Osteoblast (primary cell): ENCODE measurements around the gene SPI1. TPM values are rescaled to one million over a fixed set of nuclear protein-coding genes. Genes with fewer than 3 reads are reported as not detected.

Experiments used
- DNase-seq: peaks from one replicate; pipeline ENCODE4 v3.0.0; 2011; ENCODE audit warnings: low spot score, mixed read lengths; ENCODE audit not compliant: insufficient read length; ENCODE audit errors: missing footprints
- H2AFZ ChIP-seq: 2 replicates; pipeline ENCODE4 v1.6.0; 2011; ENCODE audit warnings: mild to moderate bottlenecking, low read length
- H3K27ac ChIP-seq: 2 replicates; pipeline ENCODE4 v1.5.1; 2011; ENCODE audit warnings: mild to moderate bottlenecking, low read depth, low read length, moderate library complexity
- H3K27me3 ChIP-seq: 2 replicates; pipeline ENCODE4 v1.6.0; 2012; ENCODE audit warnings: mild to moderate bottlenecking, control low read depth, inconsistent platforms, low read length, moderate library complexity; ENCODE audit not compliant: insufficient read depth
- H3K36me3 ChIP-seq: 2 replicates; pipeline ENCODE4 v1.5.1; 2011; ENCODE audit warnings: mild to moderate bottlenecking, low read length, control low read depth, moderate library complexity; ENCODE audit not compliant: insufficient read depth
- H3K4me1 ChIP-seq: 2 replicates; pipeline ENCODE4 v1.5.1; 2011; ENCODE audit warnings: mild to moderate bottlenecking, low read length, control low read depth, moderate library complexity; ENCODE audit not compliant: insufficient read depth
- H3K4me2 ChIP-seq: 2 replicates; pipeline ENCODE4 v1.6.0; 2011; ENCODE audit warnings: mild to moderate bottlenecking, low read length; ENCODE audit not compliant: insufficient read depth
- H3K4me3 ChIP-seq: fragments of 200-600 bp; sonication (generic); 3 replicates; pipeline ENCODE4 v1.5.1; 2012; ENCODE audit warnings: mild to moderate bottlenecking, low read length, inconsistent platforms; ENCODE audit not compliant: insufficient read depth
- H3K79me2 ChIP-seq: 2 replicates; pipeline ENCODE4 v1.6.0; 2012; ENCODE audit warnings: mild to moderate bottlenecking, low read length, control low read depth, inconsistent platforms; ENCODE audit not compliant: insufficient read depth
- H3K9me3 ChIP-seq: 2 replicates; pipeline ENCODE4 v1.5.1; 2011; ENCODE audit warnings: low read depth, low read length, control low read depth
- H4K20me1 ChIP-seq: 2 replicates; pipeline ENCODE4 v1.6.0; 2012; ENCODE audit warnings: mild to moderate bottlenecking, low read length, control low read depth; ENCODE audit not compliant: insufficient read depth
- CTCF ChIP-seq: IDR thresholded peaks from 2 replicates; pipeline ENCODE4 v1.5.1; 2011; ENCODE audit warnings: mild to moderate bottlenecking, low read depth, low read length, moderate library complexity; ENCODE audit errors: extremely low read depth
- total RNA-seq: library from RNA; depleted of rRNA; stranded (reverse); fragments of >200 nt; gene quantifications from 2 replicates; pipeline ENCODE4 v1.2.3, GENCODE V29; 2012

Gene SPI1
- total RNA-seq, 1 donor, result not detected

- no peaks in the 10 kb centered on the region for H3K36me3 ChIP-seq
- no peaks in the 10 kb centered on the region for H3K9me3 ChIP-seq
- H3K79me2 ChIP-seq, result no peaks in the 10 kb centered on the region
- H3K27me3 ChIP-seq, result no peaks in the 10 kb centered on the region
- H3K27ac ChIP-seq, result no peak overlapping the region
- H4K20me1 ChIP-seq, result no peaks in the 10 kb centered on the region
- H3K4me1 ChIP-seq, result peaks cover 21% of the 10 kb centered on the region
- TF ChIP-seq CTCF, result no peak
- peak; percentile 76 for DNase-seq
- H2AFZ ChIP-seq, result no peak overlapping the region
- no peak overlapping the region for H3K4me3 ChIP-seq
- H3K4me2 ChIP-seq, result no peak overlapping the region
Measured at GRCh38 chr11:47396049-47396320, 17.6 kb upstream of the SPI1 start.

GRCh38 chr11:47395223-47396048 is 17.1 kb upstream of the SPI1 start:
- no peak for TF ChIP-seq CTCF
- Histone ChIP-seq H3K4me3 (no peak overlapping the region), H3K27ac (peak overlapping the region; percentile 85), H3K4me2 (peak overlapping the region; percentile 32), H3K4me1 (peaks cover 15% of the 10 kb centered on the region), H2AFZ (peak overlapping the region; percentile 80), H3K9me3 (no peaks in the 10 kb centered on the region), H3K36me3 (no peaks in the 10 kb centered on the region), H4K20me1 (no peaks in the 10 kb centered on the region), H3K27me3 (no peaks in the 10 kb centered on the region), H3K79me2 (no peaks in the 10 kb centered on the region)
- DNase-seq, result peak; percentile 75

GRCh38 chr11:47394322-47395222 is 16.2 kb upstream of the SPI1 start:
- Histone ChIP-seq H2AFZ (peak overlapping the region; percentile 80), H3K27ac (peak overlapping the region; percentile 85)
- TF ChIP-seq CTCF, result no peak

GRCh38 chr11:47394050-47394321 is 15.6 kb upstream of the SPI1 start:
- Histone ChIP-seq H3K27me3 (no peaks in the 10 kb centered on the region), H3K79me2 (no peaks in the 10 kb centered on the region), H4K20me1 (no peaks in the 10 kb centered on the region), H3K27ac (peak overlapping the region; percentile 85), H3K4me1 (peaks cover 9% of the 10 kb centered on the region), H2AFZ (peak overlapping the region; percentile 88), H3K4me2 (no peak overlapping the region), H3K36me3 (no peaks in the 10 kb centered on the region), H3K4me3 (no peak overlapping the region), H3K9me3 (no peaks in the 10 kb centered on the region)
- peak; percentile 72 for DNase-seq
- no peak for TF ChIP-seq CTCF

More at GRCh38 chr11:47394322-47395222, 16.2 kb upstream of the SPI1 start:
- Histone ChIP-seq H3K4me3 (no peak overlapping the region), H3K79me2 (no peaks in the 10 kb centered on the region), H4K20me1 (no peaks in the 10 kb centered on the region), H3K9me3 (no peaks in the 10 kb centered on the region), H3K27me3 (no peaks in the 10 kb centered on the region), H3K4me2 (peak overlapping the region; percentile 32), H3K4me1 (peaks cover 10% of the 10 kb centered on the region), H3K36me3 (no peaks in the 10 kb centered on the region)
- DNase-seq, result peak; percentile 96
